Measurements from ENCODE around the gene SCYGR8. TPM values are rescaled to one million over a fixed set of nuclear protein-coding genes. Genes with fewer than 3 reads are reported as not detected.
A peak's percentile ranks its signal among the peaks of the same experiment; 100 is the strongest.

Gene SCYGR8
- total RNA-seq, 1 experiment from 2014 or later = not detected

GRCh38 chr2:227774895-227775842 is 29.5 kb downstream of the SCYGR8 start:
- Histone ChIP-seq H3K27me3 (ENCODE audit: insufficient read depth, low read length) (no peaks in the 10 kb centered on the region), H3K9ac (ENCODE audit: low read length) (no peak overlapping the region), H3K4me1 (ENCODE audit: control insufficient read depth in 1 of 2, insufficient read depth in 2 of 2, low read length in 2 of 2) (no peaks in the 10 kb centered on the region), H2AFZ (ENCODE audit: low read depth, low read length, poor library complexity, severe bottlenecking) (peak overlapping the region; percentile 85), H3K4me3 (replicated peaks in 1 of 2; ENCODE audit: low read depth in 1 of 2, low read length in 2 of 2) (no peak overlapping the region), H3K4me2 (ENCODE audit: low read length) (no peak overlapping the region), H3K79me2 (ENCODE audit: insufficient read depth, low read length) (no peaks in the 10 kb centered on the region), H3K27ac (ENCODE audit: low read depth, low read length) (no peak overlapping the region), H4K20me1 (ENCODE audit: insufficient read depth) (no peaks in the 10 kb centered on the region), H3K9me3 (ENCODE audit: control insufficient read depth in 1 of 2, insufficient read depth in 1 of 2, low read depth in 1 of 2, low read length in 2 of 2) (no peaks in the 10 kb centered on the region), H3K36me3 (ENCODE audit: control insufficient read depth in 1 of 2, insufficient read depth in 2 of 2, low read length in 2 of 2) (no peaks in the 10 kb centered on the region), H3K9me2 (ENCODE audit: insufficient read depth) (no peaks in the 10 kb centered on the region)
- BruUV-seq (replicated peaks) = no TSS peak
- RAD21 ChIA-PET (ENCODE audit: low non-redundant PET in 1 of 2, low total read pairs in 2 of 2, uncharacterized antibody in 2 of 2, unreplicated experiment in 2 of 2) = no interaction called here
- intact Hi-C loops (cut with micrococcal nuclease) = loop anchor here (1.0 to 2.0 kb wide), 2 partner anchors 88 to 109 kb away; no protein-coding TSS in a partner anchor
- DNase-seq (ENCODE audit: low read depth, low spot score) (no peak), ATAC-seq (no peak)
- POLR2A ChIA-PET = interaction anchor here (1.1 kb wide), 1 partner anchor 42 kb away, joined by 3 read pairs; no protein-coding TSS in a partner anchor
- CTCF ChIA-PET = interaction anchor here (1.1 to 1.7 kb wide), 8 partner anchors 8 to 360 kb away, joined by 3 to 14 read pairs (median 6); no protein-coding TSS in a partner anchor
- TF ChIP-seq CBX3 (IDR thresholded peaks at IDR 0.05; ENCODE audit: low read depth) (no peak), ZFX (IDR thresholded peaks at IDR 0.05) (no peak), SP1 (IDR thresholded peaks at IDR 0.05; ENCODE audit: low read depth) (no peak), EGR1 (IDR thresholded peaks at IDR 0.05; ENCODE audit: low read depth) (no peak), ZNF274 (IDR thresholded peaks at IDR 0.05; ENCODE audit: low read depth, low read length) (no peak), YY1 (IDR thresholded peaks at IDR 0.05; ENCODE audit: extremely low read depth, insufficient replicate concordance, low read depth, low read length) (no peak), POLR2AphosphoS5 (IDR thresholded peaks at IDR 0.05; ENCODE audit: low read depth, low read length) (no peak), ELF1 (IDR thresholded peaks at IDR 0.05; ENCODE audit: borderline replicate concordance, low read depth) (no peak), SIN3A (IDR thresholded peaks at IDR 0.05; ENCODE audit: low read depth) (no peak), SRF (IDR thresholded peaks at IDR 0.05; ENCODE audit: low read depth) (no peak), REST (IDR thresholded peaks at IDR 0.05; ENCODE audit: low read depth) (no peak), JUND (IDR thresholded peaks at IDR 0.05) (no peak), FOSL1 (IDR thresholded peaks at IDR 0.05; ENCODE audit: low read depth) (no peak), EZH2 (IDR thresholded peaks at IDR 0.05) (no peak), ZBTB33 (IDR thresholded peaks at IDR 0.05; ENCODE audit: extremely low read depth, insufficient replicate concordance, low read length) (no peak), POLR2A (IDR thresholded peaks at IDR 0.05; ENCODE audit: borderline replicate concordance, extremely low read depth, insufficient read depth, insufficient read length) (no peak)
- TF ChIP-seq, protein P1, sequence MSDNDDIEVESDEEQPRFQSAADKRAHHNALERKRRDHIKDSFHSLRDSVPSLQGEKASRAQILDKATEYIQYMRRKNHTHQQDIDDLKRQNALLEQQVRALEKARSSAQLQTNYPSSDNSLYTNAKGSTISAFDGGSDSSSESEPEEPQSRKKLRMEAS (IDR thresholded peaks at IDR 0.05) = no peak
- TF ChIP-seq, protein P2, sequence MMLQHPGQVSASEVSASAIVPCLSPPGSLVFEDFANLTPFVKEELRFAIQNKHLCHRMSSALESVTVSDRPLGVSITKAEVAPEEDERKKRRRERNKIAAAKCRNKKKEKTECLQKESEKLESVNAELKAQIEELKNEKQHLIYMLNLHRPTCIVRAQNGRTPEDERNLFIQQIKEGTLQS (IDR thresholded peaks at IDR 0.05) = no peak
- TF ChIP-seq, protein P3, sequence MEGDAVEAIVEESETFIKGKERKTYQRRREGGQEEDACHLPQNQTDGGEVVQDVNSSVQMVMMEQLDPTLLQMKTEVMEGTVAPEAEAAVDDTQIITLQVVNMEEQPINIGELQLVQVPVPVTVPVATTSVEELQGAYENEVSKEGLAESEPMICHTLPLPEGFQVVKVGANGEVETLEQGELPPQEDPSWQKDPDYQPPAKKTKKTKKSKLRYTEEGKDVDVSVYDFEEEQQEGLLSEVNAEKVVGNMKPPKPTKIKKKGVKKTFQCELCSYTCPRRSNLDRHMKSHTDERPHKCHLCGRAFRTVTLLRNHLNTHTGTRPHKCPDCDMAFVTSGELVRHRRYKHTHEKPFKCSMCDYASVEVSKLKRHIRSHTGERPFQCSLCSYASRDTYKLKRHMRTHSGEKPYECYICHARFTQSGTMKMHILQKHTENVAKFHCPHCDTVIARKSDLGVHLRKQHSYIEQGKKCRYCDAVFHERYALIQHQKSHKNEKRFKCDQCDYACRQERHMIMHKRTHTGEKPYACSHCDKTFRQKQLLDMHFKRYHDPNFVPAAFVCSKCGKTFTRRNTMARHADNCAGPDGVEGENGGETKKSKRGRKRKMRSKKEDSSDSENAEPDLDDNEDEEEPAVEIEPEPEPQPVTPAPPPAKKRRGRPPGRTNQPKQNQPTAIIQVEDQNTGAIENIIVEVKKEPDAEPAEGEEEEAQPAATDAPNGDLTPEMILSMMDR (IDR thresholded peaks at IDR 0.05 in 2 of 3, conservative IDR thresholded peaks at IDR 0.05 in 1 of 3; ENCODE audit: borderline replicate concordance in 1 of 3, insufficient read depth in 1 of 3, low read depth in 2 of 3, low read length in 2 of 3) = no peak

Measured in HCT116 (cell line).